GM12878 (cell line): ENCODE results near the gene NDST4. TPM values are rescaled to one million over a fixed set of nuclear protein-coding genes. Genes with fewer than 3 reads are reported as not detected.

Experiments used
- ATAC-seq: fragments of 200-7000 bp; cut with Tn5 transposase; 3 replicates; pipeline ENCODE4 v1.9.1; 2020; ENCODE audit warnings: mild to moderate bottlenecking, moderate library complexity
- BruUV-seq: library from RNA; stranded (reverse); fragments of 400-500 nt; replicated peaks from 2 replicates; lab custom pipeline; 2021; lab: Mats Ljungman, UMichigan
- CTCF ChIA-PET: fragments of 300-600 bp; sonication (Branson Sonifier 250); formaldehyde crosslinking; extraction: SDS; loops from one replicate; lab custom pipeline; 2021; ENCODE audit warnings: inconsistent platforms; lab: Yijun Ruan, JAX
- POLR2A ChIA-PET: fragments of 350-600 bp; formaldehyde crosslinking; extraction: SDS; loops from one replicate; lab custom pipeline; 2021; ENCODE audit warnings: inconsistent platforms; lab: Charles Lee
- RAD21 ChIA-PET: fragments of 300-600 bp; sonication (Branson Sonifier 250); formaldehyde crosslinking; loops from one replicate; lab custom pipeline; 2023; ENCODE audit warnings: antibody characterized with exemption; ENCODE audit not compliant: unreplicated experiment; lab: Charles Lee
- SMC1A ChIA-PET: fragments of 300-600 bp; sonication (Branson Sonifier 250); formaldehyde crosslinking; loops from one replicate; lab custom pipeline; 2023; ENCODE audit not compliant: unreplicated experiment, uncharacterized antibody; lab: Charles Lee
- DNase-seq: peaks from one replicate; pipeline ENCODE4 v3.0.0-alpha.2; 2011; ENCODE audit warnings: low read depth, low spot score
- FAIRE-seq: peaks from 3 replicates; lab custom pipeline; 2011; peaks lifted over from hg19 to GRCh38; lab: Jason Lieb, UNC
- H2AFZ ChIP-seq: 2 replicates; pipeline ENCODE4 v1.6.0; 2011; ENCODE audit warnings: low read depth, low read length, control low read depth; ENCODE audit not compliant: control insufficient read depth
- H3K27ac ChIP-seq: 2 replicates; pipeline ENCODE4 v1.5.1; 2011; ENCODE audit warnings: control low read depth; ENCODE audit not compliant: control insufficient read depth, insufficient read depth
- H3K27me3 ChIP-seq, 2 experiments: replicated peaks in 1 of 2; 2 replicates each; pipeline versions ENCODE4 v1.6.0 to v1.6.1; 2011; ENCODE audit warnings: low read length in 1 of 2; ENCODE audit not compliant: control insufficient read depth in 2 of 2, insufficient read depth in 2 of 2
- H3K36me3 ChIP-seq, 2 experiments: 2 replicates each; pipeline ENCODE4 v1.5.1; 2011; ENCODE audit warnings: low read length in 1 of 2; ENCODE audit not compliant: control insufficient read depth in 2 of 2, insufficient read depth in 2 of 2
- H3K4me1 ChIP-seq: 2 replicates; pipeline ENCODE4 v1.6.1; 2011; ENCODE audit warnings: mild to moderate bottlenecking, low read length, moderate library complexity, mixed read lengths; ENCODE audit not compliant: control insufficient read depth, insufficient read depth
- H3K4me2 ChIP-seq: 2 replicates; pipeline ENCODE4 v1.6.0; 2011; ENCODE audit warnings: control low read depth; ENCODE audit not compliant: control insufficient read depth, insufficient read depth
- H3K4me3 ChIP-seq: fragments of 200-600 bp; sonication (generic); 2 replicates; pipeline ENCODE4 v1.5.1; 2016
- H3K79me2 ChIP-seq: 2 replicates; pipeline ENCODE4 v1.6.0; 2011; ENCODE audit warnings: low read length; ENCODE audit not compliant: control insufficient read depth, insufficient read depth
- H3K9ac ChIP-seq: 2 replicates; pipeline ENCODE4 v1.8.0; 2011; ENCODE audit warnings: low read length, control low read depth, mixed read lengths; ENCODE audit not compliant: control insufficient read depth, insufficient read depth
- H3K9me3 ChIP-seq: replicated peaks from 3 replicates; pipeline ENCODE4 v1.5.1; 2011; ENCODE audit warnings: mild to moderate bottlenecking, low read length; ENCODE audit not compliant: control insufficient read depth, insufficient read depth
- H4K20me1 ChIP-seq: 2 replicates; pipeline ENCODE4 v1.6.0; 2011; ENCODE audit not compliant: control insufficient read depth, insufficient read depth
- CREB1 ChIP-seq: IDR thresholded peaks from 2 replicates; pipeline ENCODE4 v1.6.1; 2012; ENCODE audit warnings: low read depth, mild to moderate bottlenecking, inconsistent platforms
- E2F8 ChIP-seq: fragments of 450-650 bp; IDR thresholded peaks from 2 replicates; pipeline ENCODE4 v1.6.1; 2018; ENCODE audit warnings: mild to moderate bottlenecking, low read depth, moderate library complexity; ENCODE audit not compliant: partially characterized antibody
- HCFC1 ChIP-seq: fragments of 150-350 bp; IDR thresholded peaks from 2 replicates; pipeline ENCODE4 v1.6.1; 2014; ENCODE audit warnings: low read length
- JUNB ChIP-seq: IDR thresholded peaks from 2 replicates; pipeline ENCODE4 v1.6.1; 2016; ENCODE audit warnings: antibody characterized with exemption, mild to moderate bottlenecking
- PKNOX1 ChIP-seq: fragments of 450-650 bp; IDR thresholded peaks from 2 replicates; pipeline ENCODE4 v1.6.1; 2016; ENCODE audit warnings: mild to moderate bottlenecking
- PML ChIP-seq: IDR thresholded peaks from 2 replicates; pipeline ENCODE4 v1.6.1; 2012; ENCODE audit warnings: low read length, inconsistent platforms
- RAD21 ChIP-seq: IDR thresholded peaks from 2 replicates; pipeline ENCODE4 v1.6.1; 2011; ENCODE audit warnings: mild to moderate bottlenecking, low read depth, low read length, moderate library complexity; ENCODE audit not compliant: insufficient read depth
- RELA ChIP-seq: fragments of 450-650 bp; IDR thresholded peaks from 2 replicates; pipeline ENCODE4 v1.8.0; 2014; ENCODE audit warnings: borderline replicate concordance; ENCODE audit not compliant: partially characterized antibody
- SIN3A ChIP-seq: IDR thresholded peaks from 2 replicates; pipeline ENCODE4 v1.6.1; 2012; ENCODE audit warnings: low read depth, low read length, improper control_type of control experiment
- SREBF1 ChIP-seq: IDR thresholded peaks from 2 replicates; pipeline ENCODE4 v1.6.1; 2012; ENCODE audit warnings: mild to moderate bottlenecking, low read length
- SRF ChIP-seq, 2 experiments: IDR thresholded peaks; 2 replicates each; pipeline ENCODE4 v1.6.1; 2011; ENCODE audit warnings: low read depth in 2 of 2, low read length in 2 of 2, mild to moderate bottlenecking in 1 of 2, moderate library complexity in 1 of 2
- USF1 ChIP-seq: IDR thresholded peaks from 2 replicates; pipeline ENCODE4 v1.6.1; 2011; ENCODE audit warnings: borderline replicate concordance, low read depth, mild to moderate bottlenecking, moderate library complexity, mixed read lengths, low read length; ENCODE audit not compliant: insufficient read depth; ENCODE audit errors: extremely low read length
- WGBS: methylation state at CpG from one replicate; pipeline ENCODE4 v1.1.6; 2016; ENCODE audit warnings: low lambda C conversion rate; ENCODE audit not compliant: insufficient replicate concordance, insufficient coverage; ENCODE audit errors: missing lambda C conversion rate; 5-methylcytosine and 5-hydroxymethylcytosine counted together
- in situ Hi-C: fragments of 300-500 bp; cut with MboI; formaldehyde crosslinking; loops from 9 replicates; pipeline ENCODE4 v1.14.3; 2018; ENCODE audit warnings: mixed read lengths
- intact Hi-C: fragments of 100-400 bp; cut with micrococcal nuclease; formaldehyde crosslinking; loops from one replicate; pipeline ENCODE4 v1.14.2; 2022; ENCODE audit not compliant: unreplicated experiment
- polyA plus RNA-seq, 11 experiments: library from polyadenylated mRNA; depleted of rRNA in 4 of 11; unstranded in 6 of 11; stranded (reverse) in 5 of 11; fragments of >200 nt; fragmentation: Nextera tagmentation in 4 of 11; fragmentation: Illumina TruSeq in 1 of 11; extraction: Ambion mirVana in 4 of 11; extraction: Trizol in 1 of 11; gene quantifications; 1 replicate in 1 of 11; 2 replicates in 10 of 11; pipeline versions ENCODE4 v1.2.1 to v1.2.3, GENCODE V29; 2011 to 2016; ENCODE audit warnings: inconsistent platforms in 2 of 11, missing spikeins in 2 of 11, low read depth in 1 of 11
- total RNA-seq, 4 experiments: library from RNA; depleted of rRNA in 3 of 4; stranded (reverse); fragments of >200 nt in 3 of 4; fragmentation: Illumina TruSeq in 1 of 4; extraction: Trizol in 1 of 4; gene quantifications; 2 replicates each; pipeline versions ENCODE4 v1.2.1 to v1.2.3, GENCODE V29; 2013 to 2021

The NDST4 gene
- total and polyA plus RNA-seq, 10 of the 15 experiments (the other 5 are each of a cell fraction or from before 2014, with no cell fraction given), result 0.04 to 0.11 (median 0.07) TPM; not detected in 6

GRCh38 chr4:115128037-115128436 is 14.6 kb upstream of the NDST4 start:
- no peak overlapping the region for H3K27ac ChIP-seq
- H3K4me1 ChIP-seq, result no peaks in the 10 kb centered on the region
- RAD21 ChIA-PET, result no interaction called here
- no peak for FAIRE-seq
- no peaks in the 10 kb centered on the region for H3K36me3 ChIP-seq
- TF ChIP-seq JUNB (no peak), SRF (IDR thresholded peaks at IDR 0.05; ENCODE audit: low read depth in 2 of 2, low read length in 2 of 2) (no peak), PKNOX1 (no peak), CREB1 (no peak)
- TF ChIP-seq, all 136 proteins: peak for 0
- BruUV-seq, result no TSS peak
- Histone ChIP-seq H4K20me1 (no peaks in the 10 kb centered on the region), H2AFZ (no peak overlapping the region), H3K9me3 (no peaks in the 10 kb centered on the region), H3K9ac (no peak overlapping the region), H3K27me3 (no peaks in the 10 kb centered on the region; a peak in 1 of 4 replicates), H3K4me2 (no peak overlapping the region), H3K4me3 (no peak overlapping the region), H3K79me2 (no peaks in the 10 kb centered on the region)
- WGBS, result 2% methylated on average over 2 of the region's 2 CpGs
- no peak for ATAC-seq
- intact Hi-C loops (no loop called here), in situ Hi-C loops (no loop called here)
- POLR2A ChIA-PET, result no interaction called here
- SMC1A ChIA-PET, result no interaction called here
- no peak for DNase-seq
- CTCF ChIA-PET, result interaction anchor here (0.6 kb wide), 1 partner anchor 331 kb away, joined by 3 read pairs; no protein-coding TSS in a partner anchor

GRCh38 chr4:115126491-115126890 is 13.1 kb upstream of the NDST4 start:
- POLR2A ChIA-PET, result no interaction called here
- Histone ChIP-seq H3K36me3 (no peaks in the 10 kb centered on the region), H3K27ac (no peak overlapping the region), H3K27me3 (no peaks in the 10 kb centered on the region; a peak in 1 of 4 replicates), H3K9me3 (no peaks in the 10 kb centered on the region), H3K4me3 (no peak overlapping the region), H3K4me1 (no peaks in the 10 kb centered on the region), H2AFZ (no peak overlapping the region), H3K4me2 (no peak overlapping the region), H4K20me1 (no peaks in the 10 kb centered on the region), H3K9ac (no peak overlapping the region), H3K79me2 (no peaks in the 10 kb centered on the region)
- DNase-seq (no peak), FAIRE-seq (no peak), ATAC-seq (no peak)
- intact Hi-C loops, result no loop called here
- no TSS peak for BruUV-seq
- SMC1A ChIA-PET, result no interaction called here
- 31% methylated on average over 2 of the region's 2 CpGs for WGBS
- RAD21 ChIA-PET, result no interaction called here
- CTCF ChIA-PET, result interaction anchor here (0.8 kb wide), 1 partner anchor 17 kb away, joined by 3 read pairs; no protein-coding TSS in a partner anchor
- in situ Hi-C loops, result no loop called here
- TF ChIP-seq USF1, result no peak
- no peak for TF ChIP-seq RAD21
- no peak for TF ChIP-seq E2F8
- no peak for TF ChIP-seq PML
- no peak for TF ChIP-seq SIN3A
- TF ChIP-seq HCFC1, result no peak
- no peak for TF ChIP-seq SREBF1
- no peak for TF ChIP-seq RELA
